NB4 (cell line): ENCODE data around the gene GLT6D1.

Experiments
- DNase-seq: peaks from one replicate; pipeline ENCODE4 v3.0.0; 2010; ENCODE audit warnings: low read depth
- H3K4me3 ChIP-seq: one replicate; pipeline ENCODE4 v1.5.1; 2011; ENCODE audit warnings: mild to moderate bottlenecking, low read depth, low read length, moderate library complexity
- MYC ChIP-seq: IDR thresholded peaks from 2 replicates; pipeline ENCODE4 v1.6.1; 2011; ENCODE audit warnings: low read depth, low read length
- POLR2A ChIP-seq: IDR thresholded peaks from 2 replicates; pipeline ENCODE4 v1.6.1; 2011; ENCODE audit warnings: mild to moderate bottlenecking; ENCODE audit not compliant: insufficient read length; ENCODE audit errors: extremely low read depth
- TF ChIP-seq, protein P1 (sequence below): IDR thresholded peaks from 2 replicates; pipeline ENCODE4 v1.6.1; 2011; ENCODE audit warnings: low read depth, low read length
- TF ChIP-seq, protein P2 (sequence below): IDR thresholded peaks from one replicate; pipeline ENCODE4 v1.5.1; 2012; ENCODE audit warnings: low read depth, low read length

GLT6D1 gene

DNA sequence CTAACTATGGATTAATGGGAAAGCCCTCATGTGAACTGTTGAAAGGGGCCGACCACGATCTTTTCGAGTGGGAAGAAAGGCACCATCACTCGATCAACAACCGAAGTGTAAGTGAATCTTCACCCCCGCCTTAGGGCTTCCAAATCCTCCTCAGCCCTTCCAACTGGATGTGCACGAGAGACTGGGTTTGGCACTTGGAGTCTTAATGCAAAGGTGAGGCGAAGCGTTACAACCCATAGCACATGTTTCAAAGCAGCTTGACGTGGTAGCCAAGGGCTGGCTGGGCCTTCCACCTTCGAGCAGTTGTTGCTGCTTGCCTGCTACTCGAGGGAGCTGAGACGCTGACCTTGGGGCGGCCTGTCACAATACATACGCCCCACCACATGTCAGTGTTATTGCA, 18.1 kb upstream of the GLT6D1 start:
- no peak for DNase-seq
- TF ChIP-seq POLR2A (no peak), MYC (no peak)
- TF ChIP-seq, protein P1, sequence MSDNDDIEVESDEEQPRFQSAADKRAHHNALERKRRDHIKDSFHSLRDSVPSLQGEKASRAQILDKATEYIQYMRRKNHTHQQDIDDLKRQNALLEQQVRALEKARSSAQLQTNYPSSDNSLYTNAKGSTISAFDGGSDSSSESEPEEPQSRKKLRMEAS, result no peak
- TF ChIP-seq, protein P2, sequence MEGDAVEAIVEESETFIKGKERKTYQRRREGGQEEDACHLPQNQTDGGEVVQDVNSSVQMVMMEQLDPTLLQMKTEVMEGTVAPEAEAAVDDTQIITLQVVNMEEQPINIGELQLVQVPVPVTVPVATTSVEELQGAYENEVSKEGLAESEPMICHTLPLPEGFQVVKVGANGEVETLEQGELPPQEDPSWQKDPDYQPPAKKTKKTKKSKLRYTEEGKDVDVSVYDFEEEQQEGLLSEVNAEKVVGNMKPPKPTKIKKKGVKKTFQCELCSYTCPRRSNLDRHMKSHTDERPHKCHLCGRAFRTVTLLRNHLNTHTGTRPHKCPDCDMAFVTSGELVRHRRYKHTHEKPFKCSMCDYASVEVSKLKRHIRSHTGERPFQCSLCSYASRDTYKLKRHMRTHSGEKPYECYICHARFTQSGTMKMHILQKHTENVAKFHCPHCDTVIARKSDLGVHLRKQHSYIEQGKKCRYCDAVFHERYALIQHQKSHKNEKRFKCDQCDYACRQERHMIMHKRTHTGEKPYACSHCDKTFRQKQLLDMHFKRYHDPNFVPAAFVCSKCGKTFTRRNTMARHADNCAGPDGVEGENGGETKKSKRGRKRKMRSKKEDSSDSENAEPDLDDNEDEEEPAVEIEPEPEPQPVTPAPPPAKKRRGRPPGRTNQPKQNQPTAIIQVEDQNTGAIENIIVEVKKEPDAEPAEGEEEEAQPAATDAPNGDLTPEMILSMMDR, result no peak
- no peak overlapping the region for H3K4me3 ChIP-seq

DNA sequence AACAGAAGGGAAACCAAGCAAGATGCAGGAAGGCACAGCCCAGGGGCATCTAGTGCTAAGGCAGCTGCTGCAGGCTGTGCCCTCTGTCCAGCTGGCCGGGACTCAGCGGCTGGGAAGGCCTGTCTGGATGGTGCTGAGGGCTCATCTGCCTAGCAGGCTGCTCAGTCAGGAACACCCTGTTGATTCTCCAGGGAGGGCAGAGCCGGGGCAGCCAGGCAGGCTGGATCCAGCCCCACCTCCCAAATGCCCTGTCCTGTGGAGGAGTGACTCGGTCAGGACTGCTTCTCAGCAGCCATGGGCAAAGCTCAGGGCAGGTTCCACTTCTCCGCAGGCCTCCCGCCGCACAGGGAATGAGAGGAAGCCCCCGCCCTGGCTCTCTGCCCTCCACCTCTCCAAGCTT, 16.0 kb upstream of the GLT6D1 start:
- DNase-seq, result no peak
- H3K4me3 ChIP-seq, result no peak overlapping the region
- TF ChIP-seq MYC (no peak), POLR2A (no peak)
- TF ChIP-seq, protein P1, result no peak
- TF ChIP-seq, protein P2, result no peak

DNA sequence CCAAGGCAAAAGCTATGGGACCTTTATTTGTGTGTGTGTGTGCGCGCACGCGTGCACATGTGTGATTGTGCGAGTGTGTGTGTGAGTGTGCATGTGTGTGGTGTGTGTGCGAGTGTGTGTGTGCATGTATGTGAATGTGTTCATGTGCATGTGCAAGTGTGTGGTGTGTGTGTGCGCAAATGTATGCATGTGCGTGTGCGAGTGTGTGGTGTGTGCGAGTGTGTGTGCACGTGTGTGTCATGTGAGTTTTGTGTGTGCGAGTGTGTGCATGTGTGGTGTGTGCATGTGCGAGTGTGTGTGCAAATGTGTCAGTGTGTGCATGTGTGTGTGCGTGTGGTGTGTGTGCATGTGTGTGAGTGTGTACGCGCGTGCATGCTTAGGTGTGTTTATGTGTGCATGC, 11.1 kb upstream of the GLT6D1 start:
- no peak overlapping the region for H3K4me3 ChIP-seq
- no peak for DNase-seq
- TF ChIP-seq MYC (no peak), POLR2A (no peak)
- TF ChIP-seq, protein P1, result no peak
- TF ChIP-seq, protein P2, result no peak

GRCh38 chr9:135649508-135649907, 10.2 kb upstream of the GLT6D1 start:
- DNase-seq, result no peak
- no peak overlapping the region for H3K4me3 ChIP-seq
- no peak for TF ChIP-seq POLR2A
- TF ChIP-seq, protein P2, result no peak
- no peak for TF ChIP-seq MYC
- TF ChIP-seq, protein P1, result no peak

GRCh38 chr9:135648494-135649410, 9.4 kb upstream of the GLT6D1 start:
- no peak overlapping the region for H3K4me3 ChIP-seq
- TF ChIP-seq POLR2A (no peak), MYC (no peak)
- TF ChIP-seq, protein P2, result no peak
- TF ChIP-seq, protein P1, result no peak
- DNase-seq, result no peak
